Measurements from ENCODE around the gene SCNM1.
A peak's percentile ranks its signal among the peaks of the same experiment; 100 is the strongest.

SCNM1 gene

DNA sequence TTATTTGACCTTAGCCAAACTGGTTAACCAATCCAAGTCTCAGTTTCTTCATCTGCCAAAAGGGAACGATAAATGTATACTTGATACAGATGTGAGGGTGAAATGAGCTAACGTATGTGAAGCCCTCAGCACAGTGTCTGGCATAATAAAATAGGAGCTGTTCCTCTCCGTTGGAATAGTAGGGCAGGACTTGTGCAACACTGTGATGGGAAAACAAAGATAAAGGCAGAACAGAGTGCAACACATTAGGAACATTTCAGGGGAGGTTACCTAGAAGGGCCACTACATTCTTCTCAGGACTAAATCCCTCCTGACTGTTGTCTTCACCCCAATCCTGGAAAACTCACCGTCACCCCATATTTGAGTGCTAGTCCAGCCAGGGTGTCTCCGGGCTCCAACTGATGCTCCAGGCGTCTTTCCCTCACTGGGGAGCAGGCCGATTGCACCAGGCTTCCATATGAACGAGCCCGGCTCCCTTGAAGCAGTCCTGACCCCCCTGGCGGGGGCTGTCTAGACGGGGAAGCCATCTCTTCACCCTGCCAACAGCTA is 1.1 kb upstream of the SCNM1 start:
- TF ChIP-seq GATA2 (IDR thresholded peaks at IDR 0.05; ENCODE audit: low read depth, low read length) (0 out of 2 replicates have a peak, but pooled peaks have one; percentile 3), GATA3 (IDR thresholded peaks at IDR 0.05; ENCODE audit: low read depth, low read length) (no peak)

DNA sequence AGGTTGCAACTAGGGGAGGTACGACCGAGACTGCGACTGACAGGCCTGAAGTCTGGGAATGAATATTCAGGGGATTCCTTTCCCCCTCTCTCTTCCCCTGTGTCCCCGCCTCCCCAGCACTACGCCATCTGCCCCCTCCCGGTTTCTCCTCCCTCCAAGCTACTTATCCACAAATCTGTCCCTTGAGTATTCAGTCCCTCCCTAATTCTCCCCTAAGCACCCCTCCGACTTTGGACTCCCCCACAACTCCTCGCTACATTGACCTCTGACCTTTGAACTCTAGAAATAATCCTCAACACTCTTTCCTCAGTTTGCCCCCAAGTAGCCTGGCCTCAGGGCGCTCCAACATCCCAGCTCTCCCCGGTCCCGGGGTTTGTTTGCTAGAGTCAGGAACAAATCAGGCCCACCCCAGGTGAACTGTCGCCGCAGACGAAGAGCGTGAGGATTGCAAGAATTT is 635 bp upstream of the SCNM1 start:
- TF ChIP-seq GATA3 (IDR thresholded peaks at IDR 0.05; ENCODE audit: low read depth, low read length): no peak
- 0 out of 2 replicates have a peak, but pooled peaks have one; percentile 3 for TF ChIP-seq GATA2 (IDR thresholded peaks at IDR 0.05; ENCODE audit: low read depth, low read length)

DNA sequence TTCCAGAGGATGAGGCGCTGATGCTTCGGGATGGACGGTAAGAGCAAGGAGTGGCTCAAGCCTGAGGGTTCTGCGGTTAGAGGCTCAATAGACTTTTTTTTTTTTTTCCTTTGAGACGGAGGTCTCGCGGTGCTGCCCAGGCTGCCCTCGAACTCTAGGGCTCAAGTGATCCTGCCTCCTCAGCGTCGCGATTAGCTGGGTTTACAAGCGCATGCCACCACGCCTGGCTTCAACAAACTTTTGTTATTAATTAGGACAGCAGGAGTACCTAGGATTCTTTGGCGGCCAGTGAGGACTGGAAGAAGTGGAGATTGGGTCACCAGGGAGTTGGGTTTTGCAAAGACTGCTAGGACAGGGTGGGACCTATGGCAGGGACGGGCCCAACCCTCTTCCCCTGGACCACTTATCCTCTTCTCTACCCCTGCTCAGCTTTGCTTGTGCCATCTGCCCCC is 587 bp downstream of the SCNM1 start:
- TF ChIP-seq GATA2 (IDR thresholded peaks at IDR 0.05; ENCODE audit: low read depth, low read length) (no peak), GATA3 (IDR thresholded peaks at IDR 0.05; ENCODE audit: low read depth, low read length) (no peak)

DNA sequence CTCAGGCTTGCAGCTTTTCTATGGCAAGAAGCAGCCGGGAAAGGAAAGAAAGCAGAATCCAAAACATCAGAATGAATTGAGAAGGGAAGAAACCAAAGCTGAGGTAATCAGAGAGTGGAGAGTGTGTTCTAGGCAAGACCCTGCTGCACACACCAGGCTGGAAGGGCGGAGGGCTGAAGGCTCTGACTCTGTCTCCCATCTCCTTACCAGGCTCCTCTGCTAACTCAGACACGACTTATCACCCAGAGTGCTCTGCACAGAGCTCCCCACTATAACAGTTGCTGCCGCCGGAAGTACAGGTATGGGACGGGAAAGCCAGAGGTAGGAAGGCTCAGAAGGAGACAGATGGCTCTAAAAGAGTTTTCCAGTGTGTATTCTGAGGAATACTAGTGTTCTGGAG is 1.2 kb downstream of the SCNM1 start:
- no peak for TF ChIP-seq GATA2 (IDR thresholded peaks at IDR 0.05; ENCODE audit: low read depth, low read length)
- TF ChIP-seq GATA3 (IDR thresholded peaks at IDR 0.05; ENCODE audit: low read depth, low read length): no peak

DNA sequence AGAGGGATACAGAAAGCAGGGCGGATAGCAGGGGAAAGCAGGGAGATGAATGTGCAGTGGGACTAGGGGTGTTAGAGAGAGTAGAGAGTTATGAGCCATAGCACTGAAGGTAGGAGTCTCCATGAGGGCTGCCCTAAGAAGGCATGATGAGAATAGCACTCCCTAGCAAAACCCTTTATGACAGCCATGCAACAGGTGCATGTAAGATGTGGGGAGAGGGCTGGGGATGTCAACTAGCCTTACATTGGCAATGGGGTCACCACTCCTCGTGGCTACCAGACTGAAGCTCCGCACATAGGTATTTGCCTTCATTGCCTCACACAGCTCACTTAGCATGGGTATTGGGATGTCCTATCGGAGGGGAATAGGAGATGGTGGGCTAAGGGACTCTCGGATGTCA is 5.2 kb downstream of the SCNM1 start:
- TF ChIP-seq GATA2 (IDR thresholded peaks at IDR 0.05; ENCODE audit: low read depth, low read length): no peak
- TF ChIP-seq GATA3 (IDR thresholded peaks at IDR 0.05; ENCODE audit: low read depth, low read length): no peak

DNA sequence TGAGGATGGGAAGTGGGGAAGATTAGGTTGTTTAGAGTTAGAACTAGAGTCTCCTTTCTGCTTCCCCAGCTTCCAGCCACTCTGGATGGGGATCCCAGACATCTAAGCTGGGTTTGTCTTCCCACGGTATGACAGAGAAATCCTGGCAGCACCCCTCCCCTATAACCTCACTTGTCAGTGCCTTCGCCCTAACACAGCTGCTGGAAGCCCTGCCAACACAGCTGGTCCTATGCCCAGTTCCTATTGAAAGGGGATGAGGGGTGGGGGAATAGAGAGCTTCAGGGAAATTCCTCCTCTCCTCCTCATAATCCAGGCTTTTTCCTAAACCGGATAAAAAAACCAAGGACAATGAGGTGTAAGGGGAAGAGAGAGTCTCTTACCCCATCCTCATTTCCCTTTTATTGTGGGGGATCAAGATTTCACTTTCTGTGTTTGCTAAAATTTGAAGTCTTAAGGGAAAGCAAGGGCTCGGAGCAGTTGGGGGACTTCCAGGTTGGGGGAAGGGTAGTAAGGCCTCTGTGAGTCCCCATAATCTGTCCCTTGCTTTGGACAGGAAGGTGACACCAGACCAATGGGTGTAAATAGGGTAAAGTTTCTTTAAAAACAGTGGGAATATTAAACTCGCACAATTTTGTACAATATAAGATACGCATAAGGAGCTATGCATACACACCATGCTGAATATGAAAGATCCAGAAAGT is 9.2 kb downstream of the SCNM1 start:
- TF ChIP-seq GATA2 (IDR thresholded peaks at IDR 0.05; ENCODE audit: low read depth, low read length) (no peak), GATA3 (IDR thresholded peaks at IDR 0.05; ENCODE audit: low read depth, low read length) (no peak)

DNA sequence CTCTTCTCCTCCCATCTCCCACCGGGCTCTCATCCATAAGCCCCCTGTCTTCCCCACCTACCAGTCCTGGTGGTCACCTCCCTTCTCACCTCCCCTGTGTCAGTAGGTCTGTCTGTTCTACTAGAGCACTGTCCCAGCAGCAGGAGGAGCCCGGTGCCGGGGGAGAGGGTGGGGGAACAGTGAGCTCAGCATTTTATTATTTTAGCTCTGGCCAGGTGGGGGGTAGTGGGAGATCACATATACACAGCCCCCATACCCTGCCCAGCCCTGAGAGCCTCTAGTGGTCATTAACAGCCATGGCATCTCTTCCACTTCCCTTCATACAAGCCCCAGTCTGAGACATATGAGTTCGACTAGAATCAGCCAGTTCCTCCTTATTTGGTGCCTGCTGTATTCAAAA is 9.9 kb downstream of the SCNM1 start, which contains the start of gene TMOD4:
Gene TMOD4 (minus strand): TSS at position 119 of the 400 bp plus-strand sequence. CDS start 1,106 bp downstream, outside the sequence.
- TF ChIP-seq GATA3 (IDR thresholded peaks at IDR 0.05; ENCODE audit: low read depth, low read length): no peak
- no peak for TF ChIP-seq GATA2 (IDR thresholded peaks at IDR 0.05; ENCODE audit: low read depth, low read length)

DNA sequence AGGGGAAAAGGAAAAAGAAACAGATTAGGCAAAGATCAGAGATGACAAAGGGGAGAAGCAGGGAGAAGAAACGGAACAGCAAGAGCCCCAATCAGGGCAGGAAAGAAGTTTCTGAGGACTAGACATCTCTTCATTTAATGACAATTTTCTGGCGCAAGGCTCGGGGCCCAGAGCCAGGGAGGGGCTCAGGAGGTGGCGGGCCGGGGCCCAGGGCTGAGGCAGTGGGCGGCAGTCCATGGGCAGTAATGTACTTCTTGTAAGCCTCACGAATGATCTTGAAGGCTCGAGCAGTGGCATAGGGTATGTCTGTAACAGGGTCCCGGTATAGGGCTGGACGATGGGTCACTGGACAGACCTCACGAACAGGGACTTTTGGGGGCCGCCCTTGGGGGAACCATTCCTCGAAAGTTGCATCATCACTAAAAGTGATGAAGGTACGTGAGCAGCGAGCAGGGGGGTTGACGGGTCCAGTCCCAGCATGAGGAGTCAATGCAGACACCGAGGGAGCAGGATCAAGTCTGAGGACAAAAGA is 10.6 kb downstream of the SCNM1 start:
- TF ChIP-seq GATA2 (IDR thresholded peaks at IDR 0.05; ENCODE audit: low read depth, low read length) (no peak), GATA3 (IDR thresholded peaks at IDR 0.05; ENCODE audit: low read depth, low read length) (no peak)

DNA sequence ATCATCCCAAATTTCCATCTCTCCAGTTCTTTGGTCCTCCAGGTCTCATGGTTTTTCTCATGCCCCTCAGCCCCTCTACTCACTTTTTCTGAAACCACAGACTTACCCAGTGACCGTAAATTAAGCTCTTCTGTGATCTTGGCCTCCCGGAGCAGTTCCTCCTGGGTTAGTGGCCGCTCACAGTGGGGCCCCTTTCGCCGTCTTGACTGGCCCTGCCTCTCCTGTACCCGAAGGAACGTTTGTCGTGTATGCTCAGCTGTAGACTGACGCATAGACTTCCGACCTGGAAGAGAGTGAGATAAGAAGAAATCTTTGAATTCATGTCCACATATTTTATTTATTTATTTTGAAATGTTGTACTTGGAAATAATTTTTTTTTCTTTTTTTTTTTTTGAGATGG is 18.3 kb downstream of the SCNM1 start:
- TF ChIP-seq GATA2 (IDR thresholded peaks at IDR 0.05; ENCODE audit: low read depth, low read length) (no peak), GATA3 (IDR thresholded peaks at IDR 0.05; ENCODE audit: low read depth, low read length) (no peak)

DNA sequence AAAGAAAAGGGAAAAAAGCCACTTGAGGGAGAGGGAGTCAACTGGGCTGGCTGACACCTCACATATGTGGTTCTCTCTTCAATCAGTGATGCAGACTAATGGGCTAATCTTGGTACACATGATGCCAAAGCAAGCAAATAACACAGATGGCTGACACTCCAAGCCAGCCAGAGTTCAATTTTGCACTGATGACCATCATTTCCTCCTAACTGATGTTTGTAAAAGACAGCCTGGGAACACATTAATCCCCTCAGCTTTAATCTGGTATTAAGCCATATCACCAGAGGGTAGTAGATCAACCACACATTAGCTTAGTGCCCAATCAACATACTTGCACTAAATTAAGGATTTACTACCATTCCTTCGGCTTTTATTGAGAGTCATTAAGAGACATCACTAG is 21.3 kb downstream of the SCNM1 start:
- no peak for TF ChIP-seq GATA3 (IDR thresholded peaks at IDR 0.05; ENCODE audit: low read depth, low read length)
- TF ChIP-seq GATA2 (IDR thresholded peaks at IDR 0.05; ENCODE audit: low read depth, low read length): no peak

DNA sequence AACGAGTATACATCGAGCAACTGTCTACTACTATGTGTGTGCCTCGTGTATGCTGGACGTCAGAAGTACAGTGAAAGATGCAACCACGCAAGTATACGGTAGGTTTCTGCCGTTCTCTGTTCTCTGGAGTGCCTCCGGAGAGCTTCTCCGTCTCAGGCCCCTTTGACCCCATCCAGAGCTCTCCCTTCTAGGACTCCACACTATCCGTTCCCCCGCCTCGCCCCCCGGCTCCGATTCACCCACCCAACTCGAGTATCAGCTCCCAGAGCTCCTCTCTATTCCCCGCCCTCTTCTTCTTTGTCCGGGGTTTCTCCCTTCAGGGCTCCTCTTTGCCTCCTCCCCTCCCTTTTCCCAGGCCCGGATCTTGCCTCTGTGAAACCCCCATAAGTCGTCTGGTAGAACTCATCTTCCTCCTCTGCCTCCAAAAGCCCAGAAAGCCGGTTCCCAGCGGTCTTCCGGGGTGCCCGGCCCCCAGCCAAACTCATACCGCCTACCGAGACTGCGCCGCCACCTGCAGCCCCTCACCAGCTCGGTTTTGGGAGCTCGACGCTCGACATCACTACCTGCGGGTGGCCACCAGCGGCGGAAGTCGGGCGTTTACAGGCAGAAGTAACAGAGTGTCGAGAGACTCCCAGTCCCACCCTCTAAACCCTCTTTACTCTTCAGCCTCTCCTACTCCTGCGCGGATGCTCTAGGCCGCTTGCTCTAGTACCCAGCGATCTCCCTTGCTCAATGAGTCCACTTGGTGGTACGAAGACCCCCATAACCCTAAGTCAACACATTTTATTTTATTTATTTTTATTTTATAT is 23.9 kb downstream of the SCNM1 start, which contains the start of gene VPS72:
Gene VPS72 (minus strand): TSS at position 561 of the 809 bp plus-strand sequence. CDS start 76 bp downstream, at position 485.
- TF ChIP-seq GATA3 (IDR thresholded peaks at IDR 0.05; ENCODE audit: low read depth, low read length) (no peak), GATA2 (IDR thresholded peaks at IDR 0.05; ENCODE audit: low read depth, low read length) (no peak)

DNA sequence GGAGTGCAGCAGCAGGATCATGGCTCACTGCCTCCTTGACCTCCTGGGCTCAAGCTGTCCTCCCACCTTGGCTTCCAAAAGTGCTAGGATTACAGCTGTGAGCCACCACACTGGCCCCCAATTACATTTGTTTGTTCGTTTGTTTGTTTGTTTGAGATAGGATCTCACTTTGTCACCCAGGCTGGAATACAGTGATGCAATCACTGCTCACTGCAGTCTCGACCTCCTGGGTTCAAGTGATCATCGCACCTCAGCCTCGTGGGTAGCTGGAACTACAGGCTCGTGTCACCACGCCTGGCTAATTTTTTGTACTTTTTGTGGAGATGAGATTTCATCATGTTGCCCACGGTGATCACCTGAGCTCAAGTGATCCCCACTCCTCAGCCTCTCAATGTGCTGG is 26.1 kb downstream of the SCNM1 start:
- TF ChIP-seq GATA3 (IDR thresholded peaks at IDR 0.05; ENCODE audit: low read depth, low read length) (no peak), GATA2 (IDR thresholded peaks at IDR 0.05; ENCODE audit: low read depth, low read length) (no peak)

DNA sequence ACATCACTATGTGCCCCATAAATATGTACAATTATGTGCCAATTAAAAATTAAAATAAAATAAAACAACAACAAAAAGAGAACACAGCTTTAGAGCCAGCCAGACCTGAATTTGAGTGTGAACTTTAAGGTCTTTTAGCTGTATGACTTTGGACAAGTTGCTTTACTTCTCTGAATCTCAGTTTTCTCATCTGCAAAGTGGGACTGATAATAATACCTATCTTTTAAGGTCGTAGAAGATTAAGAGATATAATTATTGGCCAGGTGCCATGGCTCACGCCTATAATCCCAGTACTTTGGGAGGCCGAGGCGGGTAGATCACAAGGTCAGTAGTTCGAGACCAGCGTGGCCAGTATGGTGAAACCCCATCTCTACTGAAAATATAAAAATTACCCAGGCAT is 27.4 kb downstream of the SCNM1 start:
- TF ChIP-seq GATA3 (IDR thresholded peaks at IDR 0.05; ENCODE audit: low read depth, low read length): no peak
- no peak for TF ChIP-seq GATA2 (IDR thresholded peaks at IDR 0.05; ENCODE audit: low read depth, low read length)

DNA sequence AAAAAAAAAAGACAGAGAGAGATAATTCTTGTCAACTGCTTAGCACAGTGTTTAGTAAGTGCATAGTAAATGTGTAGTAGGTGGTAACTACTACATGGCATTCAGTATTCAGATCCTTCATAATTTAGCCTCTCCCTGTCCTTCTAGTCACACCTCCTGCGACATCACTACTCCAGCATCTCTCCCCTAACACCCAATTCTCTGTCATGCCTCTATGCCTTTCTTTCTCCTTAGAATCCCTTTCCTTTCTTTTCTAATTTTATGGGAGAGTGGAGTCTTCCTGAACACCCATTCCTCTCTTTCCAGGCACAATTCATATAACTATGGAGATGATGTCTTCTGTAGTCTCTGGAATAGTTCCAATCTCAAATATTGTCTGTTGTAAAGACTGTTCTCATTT is 27.9 kb downstream of the SCNM1 start:
- TF ChIP-seq GATA2 (IDR thresholded peaks at IDR 0.05; ENCODE audit: low read depth, low read length): no peak
- no peak for TF ChIP-seq GATA3 (IDR thresholded peaks at IDR 0.05; ENCODE audit: low read depth, low read length)

All from SH-SY5Y (cell line).